ENCODE results near the gene MYO1D. TPM values are rescaled to one million over a fixed set of nuclear protein-coding genes. Genes with fewer than 3 reads are reported as not detected.

Gene MYO1D
- total RNA-seq, 1 donor from 2014 or later, result 36.9 TPM

DNA sequence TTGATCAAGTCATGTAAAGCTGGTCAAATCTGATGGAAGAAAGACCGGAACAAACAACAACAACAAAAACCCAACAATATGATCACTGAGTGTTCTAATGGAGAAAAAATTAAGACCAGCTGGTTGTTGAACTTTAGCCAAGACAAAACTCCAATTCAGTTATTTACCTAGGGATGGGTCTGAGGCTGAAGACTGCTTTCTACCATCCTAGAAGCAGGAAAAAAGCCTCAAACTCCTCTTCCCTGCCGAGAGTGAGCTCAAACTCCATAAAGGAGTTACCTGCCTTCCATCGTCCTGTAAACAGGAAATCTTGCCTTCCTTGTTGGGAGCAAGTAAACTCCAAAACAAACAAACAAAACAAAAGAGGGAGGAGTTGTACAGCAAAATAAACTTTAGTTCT is 28.0 kb upstream of the MYO1D start:
- TF ChIP-seq, protein P1, sequence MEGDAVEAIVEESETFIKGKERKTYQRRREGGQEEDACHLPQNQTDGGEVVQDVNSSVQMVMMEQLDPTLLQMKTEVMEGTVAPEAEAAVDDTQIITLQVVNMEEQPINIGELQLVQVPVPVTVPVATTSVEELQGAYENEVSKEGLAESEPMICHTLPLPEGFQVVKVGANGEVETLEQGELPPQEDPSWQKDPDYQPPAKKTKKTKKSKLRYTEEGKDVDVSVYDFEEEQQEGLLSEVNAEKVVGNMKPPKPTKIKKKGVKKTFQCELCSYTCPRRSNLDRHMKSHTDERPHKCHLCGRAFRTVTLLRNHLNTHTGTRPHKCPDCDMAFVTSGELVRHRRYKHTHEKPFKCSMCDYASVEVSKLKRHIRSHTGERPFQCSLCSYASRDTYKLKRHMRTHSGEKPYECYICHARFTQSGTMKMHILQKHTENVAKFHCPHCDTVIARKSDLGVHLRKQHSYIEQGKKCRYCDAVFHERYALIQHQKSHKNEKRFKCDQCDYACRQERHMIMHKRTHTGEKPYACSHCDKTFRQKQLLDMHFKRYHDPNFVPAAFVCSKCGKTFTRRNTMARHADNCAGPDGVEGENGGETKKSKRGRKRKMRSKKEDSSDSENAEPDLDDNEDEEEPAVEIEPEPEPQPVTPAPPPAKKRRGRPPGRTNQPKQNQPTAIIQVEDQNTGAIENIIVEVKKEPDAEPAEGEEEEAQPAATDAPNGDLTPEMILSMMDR (IDR thresholded peaks at IDR 0.05; ENCODE audit: unreplicated experiment), result no peak
- H3K36me3 Mint-ChIP-seq (ENCODE audit: insufficient read depth), result no peaks in the 10 kb centered on the region

DNA sequence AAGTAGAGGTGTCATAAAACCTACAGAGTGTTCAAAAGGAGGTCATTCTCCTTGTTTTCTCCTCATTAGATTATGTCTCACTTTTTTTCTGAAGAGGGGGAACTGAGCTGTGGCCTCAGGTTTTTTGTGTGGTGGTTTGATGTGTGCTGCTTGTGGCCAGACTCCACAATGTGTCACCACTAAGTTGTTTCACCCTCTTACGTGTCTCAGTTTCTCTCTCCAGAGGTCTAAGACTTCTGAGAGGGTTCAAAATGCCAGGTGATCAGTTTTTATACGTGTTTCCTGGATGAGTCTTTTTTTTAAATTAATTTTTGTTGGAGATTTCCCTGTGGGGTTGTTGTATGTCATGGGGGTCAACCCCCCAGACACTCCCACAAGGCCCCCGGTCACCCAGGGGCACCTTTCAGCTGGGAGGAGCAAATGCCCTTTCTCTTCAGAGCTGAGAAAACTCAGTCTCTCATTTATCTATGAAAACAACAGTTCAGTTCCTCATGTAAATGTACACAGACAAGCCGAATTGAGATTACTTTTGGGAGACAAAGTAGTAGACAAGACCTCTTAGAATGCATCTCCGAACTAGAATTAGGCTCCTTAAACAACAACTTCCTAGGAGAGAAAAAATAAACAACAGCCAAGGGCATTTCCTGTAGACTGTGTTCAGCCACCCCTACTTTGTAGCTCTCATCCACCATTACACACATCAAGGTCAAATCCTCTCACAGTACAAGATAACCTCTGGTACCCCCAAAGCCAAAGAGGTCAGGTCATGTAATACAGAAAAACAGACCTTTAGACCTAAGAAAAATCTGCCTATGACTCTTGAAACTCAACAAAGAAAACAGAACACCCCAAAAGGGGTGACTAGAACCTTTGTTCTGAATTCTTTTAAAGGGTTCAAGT is 27.1 kb upstream of the MYO1D start:
- Mint-ChIP-seq H3K27me3 (no peaks in the 10 kb centered on the region), H3K4me3 (ENCODE audit: low read depth) (no peak overlapping the region), H3K4me1 (ENCODE audit: low read depth) (no peaks in the 10 kb centered on the region), H3K36me3 (ENCODE audit: insufficient read depth) (no peaks in the 10 kb centered on the region), H3K9me3 (ENCODE audit: low read depth) (no peaks in the 10 kb centered on the region), H3K27ac (no peak overlapping the region)
- DNase-seq (ENCODE audit: low spot score, unreplicated experiment), result no peak
- TF ChIP-seq, protein P1 (IDR thresholded peaks at IDR 0.05; ENCODE audit: unreplicated experiment), result no peak

More for the DNA sequence above, 28.0 kb upstream of the MYO1D start:
- Mint-ChIP-seq H3K27ac (no peak overlapping the region), H3K4me3 (ENCODE audit: low read depth) (no peak overlapping the region), H3K4me1 (ENCODE audit: low read depth) (peaks cover 2% of the 10 kb centered on the region), H3K9me3 (ENCODE audit: low read depth) (no peaks in the 10 kb centered on the region), H3K27me3 (no peaks in the 10 kb centered on the region)
- DNase-seq (ENCODE audit: low spot score, unreplicated experiment), result no peak

DNA sequence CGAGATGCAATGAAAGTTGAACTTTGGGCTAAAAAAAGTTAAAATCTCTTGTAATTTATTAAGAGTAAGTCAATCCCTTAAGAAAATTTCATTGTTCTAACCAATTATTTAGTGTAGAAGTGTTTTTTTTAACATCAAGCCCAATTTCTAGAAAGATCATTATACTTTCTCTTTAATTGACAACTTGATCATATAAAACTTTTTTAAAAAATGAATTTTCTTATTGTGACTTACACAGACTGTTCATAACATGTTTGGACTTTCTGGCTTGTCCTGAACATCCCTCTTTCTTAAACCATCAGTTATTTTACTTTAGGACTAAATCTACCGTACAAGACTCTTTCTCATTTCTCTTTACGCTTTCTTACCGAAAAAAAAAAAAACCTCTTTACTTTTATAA is 24.8 kb upstream of the MYO1D start:
- DNase-seq (ENCODE audit: low spot score, unreplicated experiment), result no peak
- Mint-ChIP-seq H3K4me3 (ENCODE audit: low read depth) (no peak overlapping the region), H3K27me3 (no peaks in the 10 kb centered on the region), H3K4me1 (ENCODE audit: low read depth) (peaks cover 6% of the 10 kb centered on the region), H3K27ac (no peak overlapping the region), H3K9me3 (ENCODE audit: low read depth) (no peaks in the 10 kb centered on the region), H3K36me3 (ENCODE audit: insufficient read depth) (no peaks in the 10 kb centered on the region)
- TF ChIP-seq, protein P1 (IDR thresholded peaks at IDR 0.05; ENCODE audit: unreplicated experiment), result no peak

DNA sequence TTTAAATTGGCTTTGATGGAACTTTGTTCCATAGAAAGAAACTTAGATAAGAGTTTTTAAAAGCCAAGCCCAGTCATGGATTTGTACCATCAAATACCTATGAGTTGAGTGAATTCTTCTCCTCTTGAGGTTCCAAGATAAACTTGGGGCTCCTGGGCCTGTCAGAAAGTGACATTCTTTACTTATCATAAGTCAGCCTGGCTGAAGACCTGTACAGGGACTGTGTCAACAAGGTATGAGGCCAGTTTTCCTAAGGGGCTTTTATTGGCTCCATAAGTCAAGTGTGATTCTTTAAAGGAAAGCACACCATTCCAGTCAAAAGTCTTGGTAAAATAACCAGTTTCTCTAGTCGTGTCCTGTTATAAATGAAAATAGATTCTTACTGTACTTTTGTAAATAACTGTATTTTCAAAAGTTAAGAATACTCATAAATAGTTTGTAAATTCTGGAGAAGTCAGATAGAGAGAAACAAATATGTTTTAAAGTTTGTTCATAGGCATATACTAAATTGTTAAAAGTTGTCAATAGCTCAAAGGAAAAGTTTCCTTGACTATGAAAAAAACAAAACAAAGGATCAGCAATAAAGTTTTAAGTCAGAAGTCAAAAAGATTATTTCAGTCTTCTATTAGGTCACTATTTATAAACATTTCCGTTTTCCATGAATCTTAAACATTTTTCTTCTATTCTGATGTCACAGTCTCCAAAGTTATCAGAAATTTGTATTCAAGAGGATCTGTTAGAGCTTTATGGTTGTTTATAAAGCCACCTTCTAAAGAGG is 22.5 kb upstream of the MYO1D start:
- Mint-ChIP-seq H3K4me1 (ENCODE audit: low read depth) (peaks cover 6% of the 10 kb centered on the region), H3K27ac (no peak overlapping the region), H3K4me3 (ENCODE audit: low read depth) (no peak overlapping the region), H3K27me3 (no peaks in the 10 kb centered on the region), H3K36me3 (ENCODE audit: insufficient read depth) (no peaks in the 10 kb centered on the region), H3K9me3 (ENCODE audit: low read depth) (no peaks in the 10 kb centered on the region)
- TF ChIP-seq, protein P1 (IDR thresholded peaks at IDR 0.05; ENCODE audit: unreplicated experiment), result no peak
- no peak for DNase-seq (ENCODE audit: low spot score, unreplicated experiment)

DNA sequence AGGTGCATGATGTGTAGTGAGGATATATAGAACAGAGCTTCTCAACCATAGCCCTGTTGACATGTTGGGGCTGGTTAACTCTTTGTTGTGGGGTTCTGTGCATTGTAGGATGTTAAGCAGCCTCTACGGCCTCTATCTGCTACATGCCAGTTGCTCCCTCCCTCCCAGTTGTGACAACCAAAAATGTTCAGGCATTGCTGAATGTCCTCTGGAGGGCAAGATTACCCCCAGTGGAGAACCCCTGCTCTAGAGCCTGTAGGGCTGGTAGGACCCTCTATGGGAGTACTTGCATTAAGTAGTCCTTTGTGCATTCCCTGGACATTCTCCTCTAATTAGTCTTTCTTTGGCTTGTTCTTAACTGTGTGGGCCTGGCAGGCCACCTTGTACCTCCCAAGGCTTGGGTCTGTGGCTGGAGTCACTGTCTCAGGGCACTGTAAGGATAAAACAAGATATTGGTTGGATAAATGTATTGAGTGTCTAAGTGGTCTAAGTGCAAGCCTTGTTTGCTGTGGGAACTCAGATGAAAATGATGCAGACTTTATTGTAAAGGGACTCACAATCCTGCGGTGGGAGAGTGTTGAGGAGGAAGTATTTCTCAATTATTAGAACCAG is 19.8 kb upstream of the MYO1D start:
- TF ChIP-seq, protein P1 (IDR thresholded peaks at IDR 0.05; ENCODE audit: unreplicated experiment), result no peak
- Mint-ChIP-seq H3K4me3 (ENCODE audit: low read depth) (no peak overlapping the region), H3K27me3 (no peaks in the 10 kb centered on the region), H3K27ac (no peak overlapping the region), H3K36me3 (ENCODE audit: insufficient read depth) (no peaks in the 10 kb centered on the region), H3K9me3 (ENCODE audit: low read depth) (no peaks in the 10 kb centered on the region), H3K4me1 (ENCODE audit: low read depth) (peaks cover 6% of the 10 kb centered on the region)
- DNase-seq (ENCODE audit: low spot score, unreplicated experiment), result no peak

Data from progenitor cell of endocrine pancreas (in vitro differentiated cells).